ENCODE measurements around the gene CNPY1. TPM values are rescaled to one million over a fixed set of nuclear protein-coding genes. Genes with fewer than 3 reads are reported as not detected.

The CNPY1 gene
- total and polyA plus RNA-seq, 9 of the 15 experiments (the other 6 are each of a cell fraction or from before 2014, with no cell fraction given): not detected

DNA sequence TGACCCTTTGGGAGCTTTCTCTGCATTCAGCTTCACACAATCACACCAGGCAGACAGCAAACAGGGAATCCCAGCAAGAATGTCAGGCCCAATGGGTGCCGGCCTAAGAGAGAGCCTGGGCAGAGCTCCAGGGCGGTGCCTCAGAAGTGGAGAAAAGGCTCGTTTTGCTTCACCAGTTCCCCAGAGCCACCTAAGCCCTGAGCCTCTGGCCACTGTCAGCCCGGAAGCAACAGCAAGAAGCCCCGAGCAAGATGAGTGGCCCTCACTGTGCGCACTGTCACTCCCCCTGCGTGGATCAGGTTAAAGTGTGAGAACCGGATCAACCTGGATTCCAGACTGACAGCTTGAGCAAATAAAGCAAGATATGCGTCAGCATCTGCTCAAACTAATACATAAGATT, 14.7 kb downstream of the CNPY1 start:
- H3K27ac ChIP-seq (ENCODE audit: extremely low read depth, low read depth, low read length): no peak overlapping the region
- peaks cover 71 to 95% of the 10 kb centered on the region in 2 experiments for H3K27me3 ChIP-seq (ENCODE audit: control insufficient read depth in 2 of 2, insufficient read depth in 2 of 2, low read length in 2 of 2)
- H4K20me1 ChIP-seq (replicated peaks; ENCODE audit: control insufficient read depth, insufficient read depth, low read length): peaks cover 12% of the 10 kb centered on the region
- intact Hi-C loops (cut with micrococcal nuclease): loop anchor here (5.0 kb wide), 2 partner anchors 149 to 604 kb away; no protein-coding TSS in a partner anchor
- H3K36me3 ChIP-seq (ENCODE audit: control insufficient read depth, insufficient read depth, low read length): no peaks in the 10 kb centered on the region
- H3K9me3 ChIP-seq (replicated peaks; ENCODE audit: control insufficient read depth, insufficient read depth, low read depth, low read length): no peaks in the 10 kb centered on the region
- CTCF ChIA-PET (ENCODE audit: low intra/inter-chr PET ratio): no interaction called here
- H3K4me1 ChIP-seq (replicated peaks in 1 of 2; ENCODE audit: control insufficient read depth in 2 of 2, insufficient read depth in 2 of 2, low read length in 2 of 2): peaks cover 0 to 16% of the 10 kb centered on the region in 2 experiments; a peak in 3 of 5 replicates
- in situ Hi-C loops (cut with MboI): no loop called here
- no peak for FAIRE-seq
- no peak for DNase-seq (ENCODE audit: extremely low read depth in 1 of 4, low spot score in 3 of 4)
- no TSS peak for BruUV-seq (replicated peaks)
- ATAC-seq: no peak
- H2AFZ ChIP-seq (ENCODE audit: low read depth, low read length): no peak overlapping the region
- H3K9ac ChIP-seq (ENCODE audit: insufficient read depth in 1 of 2, low read depth in 2 of 2, low read length in 2 of 2): no peak overlapping the region
- TF ChIP-seq MBD2 (IDR thresholded peaks at IDR 0.05; ENCODE audit: borderline replicate concordance, low read depth): no peak
- no peak for TF ChIP-seq HCFC1 (IDR thresholded peaks at IDR 0.05; ENCODE audit: low read depth, low read length)
- TF ChIP-seq, protein P1, sequence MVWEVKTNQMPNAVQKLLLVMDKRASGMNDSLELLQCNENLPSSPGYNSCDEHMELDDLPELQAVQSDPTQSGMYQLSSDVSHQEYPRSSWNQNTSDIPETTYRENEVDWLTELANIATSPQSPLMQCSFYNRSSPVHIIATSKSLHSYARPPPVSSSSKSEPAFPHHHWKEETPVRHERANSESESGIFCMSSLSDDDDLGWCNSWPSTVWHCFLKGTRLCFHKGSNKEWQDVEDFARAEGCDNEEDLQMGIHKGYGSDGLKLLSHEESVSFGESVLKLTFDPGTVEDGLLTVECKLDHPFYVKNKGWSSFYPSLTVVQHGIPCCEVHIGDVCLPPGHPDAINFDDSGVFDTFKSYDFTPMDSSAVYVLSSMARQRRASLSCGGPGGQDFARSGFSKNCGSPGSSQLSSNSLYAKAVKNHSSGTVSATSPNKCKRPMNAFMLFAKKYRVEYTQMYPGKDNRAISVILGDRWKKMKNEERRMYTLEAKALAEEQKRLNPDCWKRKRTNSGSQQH (CRISPR knock-in tag; IDR thresholded peaks at IDR 0.05): no peak
- TF ChIP-seq, protein P2, sequence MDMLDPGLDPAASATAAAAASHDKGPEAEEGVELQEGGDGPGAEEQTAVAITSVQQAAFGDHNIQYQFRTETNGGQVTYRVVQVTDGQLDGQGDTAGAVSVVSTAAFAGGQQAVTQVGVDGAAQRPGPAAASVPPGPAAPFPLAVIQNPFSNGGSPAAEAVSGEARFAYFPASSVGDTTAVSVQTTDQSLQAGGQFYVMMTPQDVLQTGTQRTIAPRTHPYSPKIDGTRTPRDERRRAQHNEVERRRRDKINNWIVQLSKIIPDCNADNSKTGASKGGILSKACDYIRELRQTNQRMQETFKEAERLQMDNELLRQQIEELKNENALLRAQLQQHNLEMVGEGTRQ (CRISPR knock-in tag; IDR thresholded peaks at IDR 0.05): no peak
- no peak for TF ChIP-seq L3MBTL2 (IDR thresholded peaks at IDR 0.05)
- TF ChIP-seq, protein P3, sequence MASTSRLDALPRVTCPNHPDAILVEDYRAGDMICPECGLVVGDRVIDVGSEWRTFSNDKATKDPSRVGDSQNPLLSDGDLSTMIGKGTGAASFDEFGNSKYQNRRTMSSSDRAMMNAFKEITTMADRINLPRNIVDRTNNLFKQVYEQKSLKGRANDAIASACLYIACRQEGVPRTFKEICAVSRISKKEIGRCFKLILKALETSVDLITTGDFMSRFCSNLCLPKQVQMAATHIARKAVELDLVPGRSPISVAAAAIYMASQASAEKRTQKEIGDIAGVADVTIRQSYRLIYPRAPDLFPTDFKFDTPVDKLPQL (IDR thresholded peaks at IDR 0.05; ENCODE audit: extremely low read depth, insufficient read length): no peak
- TF ChIP-seq, protein P4, sequence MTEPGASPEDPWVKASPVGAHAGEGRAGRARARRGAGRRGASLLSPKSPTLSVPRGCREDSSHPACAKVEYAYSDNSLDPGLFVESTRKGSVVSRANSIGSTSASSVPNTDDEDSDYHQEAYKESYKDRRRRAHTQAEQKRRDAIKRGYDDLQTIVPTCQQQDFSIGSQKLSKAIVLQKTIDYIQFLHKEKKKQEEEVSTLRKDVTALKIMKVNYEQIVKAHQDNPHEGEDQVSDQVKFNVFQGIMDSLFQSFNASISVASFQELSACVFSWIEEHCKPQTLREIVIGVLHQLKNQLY (CRISPR knock-in tag; conservative IDR thresholded peaks at IDR 0.05): no peak
- TF ChIP-seq, protein P5, sequence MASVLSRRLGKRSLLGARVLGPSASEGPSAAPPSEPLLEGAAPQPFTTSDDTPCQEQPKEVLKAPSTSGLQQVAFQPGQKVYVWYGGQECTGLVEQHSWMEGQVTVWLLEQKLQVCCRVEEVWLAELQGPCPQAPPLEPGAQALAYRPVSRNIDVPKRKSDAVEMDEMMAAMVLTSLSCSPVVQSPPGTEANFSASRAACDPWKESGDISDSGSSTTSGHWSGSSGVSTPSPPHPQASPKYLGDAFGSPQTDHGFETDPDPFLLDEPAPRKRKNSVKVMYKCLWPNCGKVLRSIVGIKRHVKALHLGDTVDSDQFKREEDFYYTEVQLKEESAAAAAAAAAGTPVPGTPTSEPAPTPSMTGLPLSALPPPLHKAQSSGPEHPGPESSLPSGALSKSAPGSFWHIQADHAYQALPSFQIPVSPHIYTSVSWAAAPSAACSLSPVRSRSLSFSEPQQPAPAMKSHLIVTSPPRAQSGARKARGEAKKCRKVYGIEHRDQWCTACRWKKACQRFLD (CRISPR knock-in tag; IDR thresholded peaks at IDR 0.05): no peak
- WGBS (ENCODE audit: insufficient coverage, low coverage, missing lambda C conversion rate): under 1% methylated on average over 9 of the region's 9 CpGs
- no peak overlapping the region for H3K4me3 ChIP-seq
- POLR2A ChIA-PET: interaction anchor here (2.0 kb wide), 1 partner anchor 10 kb away, joined by 8 read pairs; no protein-coding TSS in a partner anchor
- no peak overlapping the region for H3K4me2 ChIP-seq (ENCODE audit: insufficient read depth, low read length)
- H3K9me1 ChIP-seq (ENCODE audit: control insufficient read depth, insufficient read depth, low read length): peaks cover 5% of the 10 kb centered on the region
- H3K79me2 ChIP-seq (ENCODE audit: control insufficient read depth, insufficient read depth, low read length): no peaks in the 10 kb centered on the region

Data from K562 (cell line).